ENCODE results near the gene TOP2B. TPM values are rescaled to one million over a fixed set of nuclear protein-coding genes. Genes with fewer than 3 reads are reported as not detected.

TOP2B gene
- total and polyA plus RNA-seq, 2 experiments from 2014 or later = 92.0 to 179 TPM

GRCh38 chr3:25572336-25572735, 92.4 kb downstream of the TOP2B start:
- Mint-ChIP-seq H3K36me3 (ENCODE audit: low read depth) (no peaks in the 10 kb centered on the region), H3K27me3 (ENCODE audit: insufficient read depth, low read depth, poor library complexity) (peaks cover 7% of the 10 kb centered on the region), H3K4me1 (peaks cover 8% of the 10 kb centered on the region), H3K27ac (no peak overlapping the region), H3K9me3 (no peaks in the 10 kb centered on the region), H3K4me3 (no peak overlapping the region)
- Histone ChIP-seq H3K4me2 (no peak overlapping the region), H4K20me1 (replicated peaks; ENCODE audit: insufficient read depth) (no peaks in the 10 kb centered on the region), H3K36me3 (ENCODE audit: insufficient read depth) (no peaks in the 10 kb centered on the region), H3K4me1 (ENCODE audit: insufficient read depth) (no peaks in the 10 kb centered on the region), H3K27me3 (ENCODE audit: insufficient read depth) (no peaks in the 10 kb centered on the region), H3K27ac (ENCODE audit: low read depth) (no peak overlapping the region), H3K79me2 (replicated peaks; ENCODE audit: insufficient read depth) (no peaks in the 10 kb centered on the region), H2AFZ (no peak overlapping the region), H3K4me3 (no peak overlapping the region), H3K9me2 (ENCODE audit: insufficient read depth) (peaks cover 5% of the 10 kb centered on the region; the same call in 1 of the 2 replicates), H3F3A (replicated peaks; ENCODE audit: low read depth) (no peaks in the 10 kb centered on the region)
- ATAC-seq (no peak), DNase-seq (ENCODE audit: low spot score) (no peak)
- no peak for TF ChIP-seq REST (IDR thresholded peaks at IDR 0.05; ENCODE audit: unreplicated experiment)
- TF ChIP-seq CREB1 (CRISPR knock-in tag; IDR thresholded peaks at IDR 0.05; ENCODE audit: low read depth) = no peak
- no peak for TF ChIP-seq ZNF331 (CRISPR knock-in tag; IDR thresholded peaks at IDR 0.05; ENCODE audit: low read depth)
- no peak for TF ChIP-seq NANOG (IDR thresholded peaks at IDR 0.05; ENCODE audit: borderline replicate concordance)
- no peak for TF ChIP-seq EZH2 (IDR thresholded peaks at IDR 0.05; ENCODE audit: low read depth, unreplicated experiment)
- TF ChIP-seq ETS1 (IDR thresholded peaks at IDR 0.05) = no peak
- TF ChIP-seq CTCF (conservative IDR thresholded peaks at IDR 0.05; ENCODE audit: low read depth in 2 of 2) = no peak
- TF ChIP-seq EZH2phosphoT487 (IDR thresholded peaks at IDR 0.05; ENCODE audit: unreplicated experiment) = no peak
- TF ChIP-seq STAT1 (IDR thresholded peaks at IDR 0.05; ENCODE audit: unreplicated experiment) = no peak
- TF ChIP-seq POLR2AphosphoS5 (IDR thresholded peaks at IDR 0.05; ENCODE audit: low read depth) = no peak
- TF ChIP-seq JUNB (IDR thresholded peaks at IDR 0.05; ENCODE audit: unreplicated experiment) = no peak
- TF ChIP-seq ZNF462 (CRISPR knock-in tag; IDR thresholded peaks at IDR 0.05) = no peak

Measured in GM23338 (cell line).